Activated CD4-positive, CD25-positive, alpha-beta regulatory T cell treated with anti-CD3 and anti-CD28 coated beads, Interleukin-2, amount 50 U/mL, for 16 hours (primary cell): ENCODE measurements around the gene SPATA12.

ENCODE experiments used
- DNase-seq: peaks from one replicate; pipeline ENCODE4 v3.0.0-alpha.2; 2020; ENCODE audit warnings: low read depth, low spot score

Gene SPATA12

DNA sequence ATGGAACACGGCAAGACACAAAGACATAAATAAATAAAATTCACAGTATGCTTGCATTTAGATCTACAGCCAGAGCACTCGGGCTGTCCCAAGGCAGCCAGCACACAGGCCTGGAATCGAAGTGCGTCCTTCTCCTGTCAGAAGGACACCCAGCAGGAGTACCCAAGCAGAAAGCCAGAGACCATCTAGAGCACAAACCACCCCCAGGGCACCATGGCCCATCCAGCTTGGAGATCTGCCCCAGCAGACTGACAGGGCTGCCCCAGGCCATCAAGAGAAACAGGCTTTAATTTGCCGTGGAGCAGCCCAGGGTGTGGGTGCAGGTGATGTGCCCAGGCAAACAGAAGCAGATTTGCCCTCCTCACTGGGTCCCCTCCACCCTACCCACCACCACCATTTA lies 7.8 kb upstream of the SPATA12 start:
- no peak for DNase-seq

DNA sequence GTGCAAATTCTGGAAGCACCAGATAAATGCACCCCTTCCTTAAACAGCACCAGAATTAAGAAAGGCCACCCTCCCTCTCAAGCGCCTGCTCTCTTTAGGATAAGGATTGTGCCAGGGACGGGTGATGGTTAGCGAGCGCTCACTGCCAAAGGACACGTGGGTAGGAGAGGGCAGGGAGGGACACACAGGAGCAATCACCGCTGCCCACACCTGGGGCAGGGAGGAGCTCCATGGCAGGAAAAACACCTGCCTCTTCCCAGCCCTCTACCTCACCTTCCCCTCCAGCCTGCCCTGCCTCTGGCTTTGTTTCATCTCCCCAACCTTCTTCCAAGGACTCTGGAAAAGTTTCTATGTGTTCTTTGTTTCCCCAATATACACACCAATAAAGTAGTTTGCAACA lies 7.3 kb upstream of the SPATA12 start:
- no peak for DNase-seq

DNA sequence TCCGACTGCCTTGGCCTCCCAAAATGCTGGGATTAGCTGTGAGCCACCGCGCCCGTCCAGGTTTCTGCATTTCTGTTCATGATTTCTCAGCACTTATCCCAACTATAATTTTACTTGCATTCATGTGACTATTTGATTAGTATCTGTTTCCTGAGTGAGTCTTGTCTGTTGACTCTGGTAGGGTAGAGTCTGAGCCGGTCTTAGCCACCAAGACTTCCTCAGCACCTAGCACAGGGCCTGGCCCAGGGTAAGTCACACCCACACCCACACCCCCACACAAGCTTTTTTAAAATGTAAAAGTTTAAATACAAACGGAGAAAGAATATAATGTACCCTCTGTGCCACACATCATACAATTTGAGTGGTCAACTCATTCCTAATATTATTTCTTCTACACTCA lies 3.1 kb upstream of the SPATA12 start:
- DNase-seq = no peak

DNA sequence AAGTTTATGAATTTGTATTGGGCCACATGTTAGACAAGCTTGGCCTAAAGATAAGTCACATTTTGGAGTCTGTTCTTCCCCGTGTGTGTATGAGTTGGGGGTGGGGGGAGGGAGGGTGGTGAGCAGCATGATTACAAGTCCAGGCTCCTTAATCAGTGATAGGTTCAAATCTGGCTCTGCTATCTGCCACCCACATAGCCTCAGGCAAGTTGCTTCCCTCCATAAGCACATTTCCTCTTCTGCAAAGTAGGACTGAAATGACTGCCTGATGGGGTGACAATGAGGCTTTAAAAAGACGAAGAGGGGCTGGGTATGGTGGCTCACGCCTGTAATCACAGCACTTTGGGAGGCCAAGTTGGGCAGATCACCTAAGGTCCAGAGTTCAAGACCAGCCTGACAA lies 1.1 kb upstream of the SPATA12 start:
- no peak for DNase-seq

DNA sequence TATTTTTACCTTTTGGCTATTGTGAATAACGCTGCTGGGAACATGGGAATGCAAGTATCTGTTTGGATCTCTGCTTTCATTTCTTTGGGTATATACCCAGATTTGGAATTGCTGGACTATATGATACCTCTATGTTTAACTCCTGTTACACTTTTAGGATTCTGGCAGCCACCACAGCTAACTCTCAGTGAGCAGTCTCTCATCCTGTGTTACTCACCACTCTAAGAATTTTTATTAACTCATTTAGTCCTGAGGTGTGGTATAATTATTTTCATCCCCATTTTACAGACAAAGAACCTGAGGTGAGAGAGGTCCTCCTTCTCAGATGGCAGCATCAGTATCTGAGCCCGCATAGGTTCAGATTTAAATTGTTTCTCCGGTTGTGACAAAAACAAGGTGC lies 1.1 kb downstream of the SPATA12 start:
- no peak for DNase-seq

DNA sequence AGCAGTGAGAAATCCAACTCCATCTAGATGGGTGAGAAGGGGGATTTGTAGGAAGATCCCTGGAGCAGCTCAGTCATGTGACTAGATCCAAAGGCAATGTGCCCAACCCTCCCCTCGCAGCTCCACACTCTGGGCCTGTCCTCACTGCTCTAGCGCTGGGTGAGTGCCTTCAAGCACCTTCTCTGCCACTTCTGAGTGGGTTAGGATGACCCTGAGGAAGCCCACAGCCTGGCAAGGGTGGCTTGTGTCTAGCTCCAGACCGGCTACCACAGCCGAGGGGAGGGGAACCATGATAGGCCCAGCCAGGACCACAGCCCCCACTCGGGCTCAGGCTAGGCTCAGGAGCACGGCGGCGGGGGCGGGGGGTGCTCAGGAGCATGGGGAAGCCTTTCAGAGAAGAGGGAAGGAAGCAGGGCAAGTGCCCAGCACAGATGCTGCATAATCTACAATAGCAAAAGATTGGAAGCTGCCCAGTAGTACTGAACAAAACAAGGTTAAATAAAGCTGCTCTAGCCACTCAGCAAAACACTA lies 1.7 kb downstream of the SPATA12 start:
- no peak for DNase-seq

DNA sequence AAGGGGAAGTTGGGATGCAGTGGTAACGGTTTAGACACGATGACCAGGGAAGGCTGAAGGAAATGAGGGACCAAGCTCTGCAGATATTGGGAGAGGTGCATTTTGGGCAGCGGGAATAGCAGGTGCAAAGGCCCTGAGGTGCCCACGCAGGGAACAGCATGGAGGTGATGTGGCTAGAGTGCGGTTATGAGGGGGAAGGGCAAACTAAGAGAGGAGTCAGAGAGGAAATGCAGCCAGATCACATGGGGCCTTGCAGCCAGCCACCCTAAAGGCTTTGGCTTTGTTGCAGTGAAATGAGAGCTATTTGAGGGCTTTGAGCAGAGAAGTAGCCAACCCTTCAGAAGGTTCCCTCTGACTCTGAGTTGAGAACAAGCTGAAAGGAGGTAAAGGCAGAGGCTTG lies 2.6 kb downstream of the SPATA12 start:
- DNase-seq = no peak

DNA sequence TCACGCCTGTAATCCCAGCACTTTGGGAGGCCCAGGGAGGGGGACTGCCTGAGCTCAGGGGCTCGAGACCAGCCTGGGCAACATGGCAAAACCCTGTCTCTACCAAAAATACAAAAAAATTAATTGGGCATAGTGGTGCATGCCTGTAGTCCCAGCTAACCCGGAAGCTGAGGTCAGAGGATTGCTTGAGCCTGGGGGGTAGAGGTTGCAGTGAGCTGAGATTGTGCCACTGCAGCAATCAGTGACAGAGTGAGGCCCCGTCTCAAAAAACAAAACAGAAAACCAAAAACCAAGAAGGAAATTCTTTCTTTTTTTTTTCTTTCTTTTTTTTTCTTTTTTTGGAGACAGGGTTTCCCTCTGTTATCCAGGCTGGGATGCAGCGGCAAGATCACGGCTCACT lies 3.5 kb downstream of the SPATA12 start:
- DNase-seq = no peak

DNA sequence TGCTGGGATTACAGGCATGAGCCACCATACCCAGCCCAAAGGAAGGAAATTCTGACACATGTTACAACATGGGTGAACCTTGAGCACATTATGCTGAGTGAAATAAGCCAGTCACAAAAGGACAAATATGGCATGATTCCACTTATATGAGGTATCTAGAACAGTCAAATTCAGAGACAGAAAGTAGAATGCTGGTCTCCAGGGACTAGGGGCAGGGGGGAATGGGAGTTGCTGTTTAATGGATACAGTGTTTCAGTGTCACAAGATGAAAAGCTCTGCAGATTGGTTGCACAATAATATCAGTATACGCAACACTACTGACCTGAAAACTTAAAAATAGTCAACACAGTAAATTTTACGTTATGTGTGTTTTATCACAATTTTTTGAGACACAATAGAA lies 4.1 kb downstream of the SPATA12 start:
- DNase-seq = no peak

DNA sequence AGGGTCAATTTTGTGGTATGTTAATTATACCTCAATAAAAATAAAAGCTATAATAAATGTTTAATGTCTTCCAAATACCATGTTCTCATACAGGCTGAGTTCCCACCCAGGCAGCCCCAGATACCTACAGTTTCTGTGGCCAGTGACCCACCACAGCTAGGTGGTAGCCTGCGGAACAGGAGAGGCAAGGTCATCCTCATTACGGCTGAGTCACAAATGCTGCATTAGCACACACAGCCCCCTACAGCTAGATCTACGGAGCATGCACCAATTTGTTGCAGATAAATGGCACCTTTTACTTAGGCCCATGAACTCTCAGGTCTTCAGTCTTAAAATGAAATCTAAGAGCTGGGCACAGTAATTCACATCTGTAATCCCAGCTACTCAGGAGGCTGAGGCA lies 5.1 kb downstream of the SPATA12 start:
- DNase-seq = no peak

DNA sequence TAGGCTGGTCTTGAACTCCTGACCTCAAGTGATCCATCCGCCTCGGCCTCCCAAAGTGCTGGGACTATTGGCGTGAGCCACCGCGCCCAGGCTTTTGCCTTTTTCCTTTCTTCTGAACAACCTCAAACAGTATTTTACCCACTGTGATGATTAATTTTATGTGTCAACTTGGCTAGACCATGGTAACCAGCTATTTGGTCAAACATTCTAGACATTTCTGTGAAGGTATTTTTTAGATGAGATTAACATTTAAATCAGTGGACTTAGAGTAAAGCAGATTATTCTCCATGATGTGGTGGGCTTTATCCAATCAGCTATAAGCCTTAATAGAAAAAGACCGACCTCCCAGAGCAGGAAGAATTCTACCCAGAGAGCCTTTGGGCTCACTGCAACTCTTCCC lies 6.0 kb downstream of the SPATA12 start:
- no peak for DNase-seq

DNA sequence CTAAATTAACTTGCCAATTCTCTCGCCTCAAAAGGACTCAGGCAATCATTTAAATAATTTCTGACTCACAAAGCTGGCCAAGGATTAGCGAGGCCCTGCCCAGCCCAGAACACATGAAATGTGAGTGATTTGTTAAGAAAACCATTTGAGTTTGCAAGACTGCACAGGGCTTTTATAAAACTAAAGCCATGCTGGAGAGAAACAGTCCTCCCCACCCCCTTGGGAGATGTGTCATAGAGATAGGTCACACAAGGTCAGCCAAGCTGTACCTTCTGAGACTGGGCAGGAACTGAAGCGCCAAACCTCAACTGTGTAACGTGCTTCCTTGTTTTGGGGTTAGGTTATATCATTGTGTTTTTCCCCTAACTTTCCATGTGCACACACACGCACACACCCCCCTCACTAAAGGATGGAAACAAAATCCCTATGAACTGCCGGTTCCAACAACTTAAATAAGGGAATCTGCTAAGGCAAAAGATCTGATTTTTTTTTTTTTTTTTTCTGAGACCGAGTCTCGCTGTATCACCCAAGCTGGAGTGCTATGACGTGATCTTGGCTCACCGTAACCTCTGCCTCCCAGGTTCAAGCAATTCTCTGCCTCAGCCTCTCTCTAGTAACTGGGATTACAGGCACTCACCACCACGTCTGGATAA lies 8.1 kb downstream of the SPATA12 start:
- no peak for DNase-seq

DNA sequence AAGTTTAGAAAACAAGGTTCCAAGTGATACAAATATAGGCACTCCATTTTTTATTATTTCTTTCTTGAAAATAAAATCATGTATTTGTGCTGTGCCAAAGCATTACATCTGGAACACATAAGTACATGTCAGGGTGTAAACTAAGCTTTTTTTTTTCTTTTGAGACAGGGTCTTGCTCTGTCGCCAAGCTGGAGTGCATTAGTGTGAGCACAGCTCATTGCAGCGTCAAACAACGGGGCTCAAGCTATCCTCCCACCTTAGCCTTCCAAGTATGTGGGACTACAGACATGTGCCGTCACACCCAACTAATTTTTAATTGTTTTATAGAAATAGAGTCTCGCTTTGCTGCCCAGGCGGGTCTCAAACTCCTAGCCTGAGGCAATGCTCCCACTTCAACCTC lies 9.0 kb downstream of the SPATA12 start:
- no peak for DNase-seq

DNA sequence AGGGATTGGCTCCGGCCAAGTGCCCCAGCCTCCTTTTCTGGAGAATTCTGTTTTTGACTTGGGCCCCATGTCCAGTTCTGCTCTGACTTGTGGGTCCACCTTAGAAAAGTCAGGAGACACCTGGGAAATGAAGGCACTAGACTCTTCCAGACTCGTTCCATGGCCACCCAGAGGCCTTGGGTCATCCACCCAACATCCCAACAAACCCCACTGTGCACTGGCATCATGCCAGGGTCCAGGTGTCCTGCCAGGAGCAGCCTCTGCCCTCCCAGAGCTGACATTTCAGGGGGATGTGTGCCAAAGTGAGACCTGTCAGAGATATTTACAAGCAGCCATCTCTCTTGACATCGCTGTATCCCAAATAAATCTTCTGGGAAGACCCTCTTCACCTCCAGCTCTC lies 13.2 kb downstream of the SPATA12 start:
- no peak for DNase-seq

DNA sequence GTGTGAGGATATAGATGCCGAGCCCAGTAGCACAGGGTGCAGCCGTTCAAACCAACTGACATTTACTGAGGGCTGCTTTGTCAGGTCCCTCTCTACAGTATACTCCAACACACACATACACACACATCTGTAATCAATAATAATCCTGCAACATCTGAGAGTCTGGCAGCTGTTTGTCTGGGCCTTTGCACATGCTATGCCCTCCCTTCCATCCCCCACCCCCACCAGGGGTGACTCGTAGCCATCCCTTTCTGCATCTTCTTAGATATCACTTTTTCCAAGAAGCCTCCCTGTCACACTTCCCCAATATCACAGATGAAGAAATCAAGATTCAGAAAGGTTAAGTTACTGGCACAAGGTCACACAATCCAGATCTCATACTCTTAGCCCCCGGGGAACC lies 13.7 kb downstream of the SPATA12 start:
- DNase-seq = no peak

DNA sequence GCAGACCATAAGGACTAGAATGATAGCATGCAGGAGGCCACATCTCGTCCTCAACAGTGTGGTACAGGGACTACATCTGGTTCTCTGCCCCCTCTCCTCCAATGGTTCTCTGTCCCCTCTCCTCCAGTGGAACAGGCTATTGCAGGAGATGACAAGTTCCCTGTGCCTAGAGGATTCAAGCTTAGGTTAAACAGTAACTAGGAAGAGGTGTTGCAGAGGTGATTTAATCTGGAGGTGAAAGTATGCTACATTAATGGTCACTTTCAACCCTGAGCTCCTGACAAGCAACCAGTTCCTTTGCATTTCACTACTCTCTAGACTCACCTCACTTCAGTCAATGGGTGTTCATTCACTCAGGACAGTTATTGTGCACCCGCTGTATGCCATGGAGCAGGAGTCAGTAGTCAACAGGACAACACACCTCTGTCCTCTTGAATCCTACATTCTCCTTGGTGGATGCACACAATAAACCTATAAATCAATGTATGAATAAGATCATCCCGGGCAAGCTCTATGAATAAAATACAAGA lies 16.0 kb downstream of the SPATA12 start:
- no peak for DNase-seq

DNA sequence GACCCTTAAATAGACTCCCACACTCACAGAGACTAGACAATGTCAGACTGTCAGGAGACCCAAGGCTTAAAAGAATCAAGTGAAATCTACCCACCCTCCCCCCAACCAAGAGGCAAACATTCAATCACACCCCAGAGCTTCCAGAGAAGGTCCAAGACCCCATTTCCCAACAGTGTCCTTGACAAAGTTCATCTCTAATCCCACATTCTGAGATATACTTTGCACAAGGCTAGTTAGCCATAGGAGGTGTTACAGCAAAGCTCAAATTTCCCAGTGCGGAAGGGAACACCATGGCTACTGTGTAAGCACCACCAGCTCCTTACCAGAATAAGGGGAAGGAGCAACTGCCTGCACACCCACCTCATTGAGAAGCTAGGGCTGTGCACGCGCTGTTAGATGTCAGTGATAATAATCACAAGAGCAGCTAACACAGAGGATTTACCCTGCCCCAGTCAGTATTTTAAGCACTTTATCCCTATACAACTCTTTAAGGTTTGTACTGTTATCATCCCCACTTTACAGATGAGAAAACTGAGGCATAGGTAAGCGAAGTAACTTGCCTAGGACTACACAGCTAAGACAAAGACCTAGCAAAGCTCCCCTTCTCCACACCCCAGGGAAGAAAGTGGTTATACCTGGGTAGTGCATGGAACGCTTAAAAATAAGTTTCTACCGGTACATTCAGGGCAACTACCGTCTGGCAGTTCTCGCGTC lies 17.3 kb downstream of the SPATA12 start:
- no peak for DNase-seq

DNA sequence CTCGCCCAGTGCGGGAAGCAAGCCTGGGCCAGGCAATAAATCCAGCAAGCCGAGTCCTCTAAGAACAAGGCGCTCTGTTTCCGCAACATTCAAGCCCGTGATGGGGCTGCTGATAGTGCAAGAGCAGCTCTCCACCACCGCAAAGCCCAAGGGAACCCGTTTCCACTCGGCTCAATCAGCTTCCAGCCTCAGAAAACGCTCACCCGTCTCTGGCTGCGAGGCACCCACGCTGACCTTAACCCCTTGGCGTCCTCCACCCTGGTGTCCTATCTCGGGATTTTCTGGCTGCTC lies 17.8 kb downstream of the SPATA12 start:
- no peak for DNase-seq

DNA sequence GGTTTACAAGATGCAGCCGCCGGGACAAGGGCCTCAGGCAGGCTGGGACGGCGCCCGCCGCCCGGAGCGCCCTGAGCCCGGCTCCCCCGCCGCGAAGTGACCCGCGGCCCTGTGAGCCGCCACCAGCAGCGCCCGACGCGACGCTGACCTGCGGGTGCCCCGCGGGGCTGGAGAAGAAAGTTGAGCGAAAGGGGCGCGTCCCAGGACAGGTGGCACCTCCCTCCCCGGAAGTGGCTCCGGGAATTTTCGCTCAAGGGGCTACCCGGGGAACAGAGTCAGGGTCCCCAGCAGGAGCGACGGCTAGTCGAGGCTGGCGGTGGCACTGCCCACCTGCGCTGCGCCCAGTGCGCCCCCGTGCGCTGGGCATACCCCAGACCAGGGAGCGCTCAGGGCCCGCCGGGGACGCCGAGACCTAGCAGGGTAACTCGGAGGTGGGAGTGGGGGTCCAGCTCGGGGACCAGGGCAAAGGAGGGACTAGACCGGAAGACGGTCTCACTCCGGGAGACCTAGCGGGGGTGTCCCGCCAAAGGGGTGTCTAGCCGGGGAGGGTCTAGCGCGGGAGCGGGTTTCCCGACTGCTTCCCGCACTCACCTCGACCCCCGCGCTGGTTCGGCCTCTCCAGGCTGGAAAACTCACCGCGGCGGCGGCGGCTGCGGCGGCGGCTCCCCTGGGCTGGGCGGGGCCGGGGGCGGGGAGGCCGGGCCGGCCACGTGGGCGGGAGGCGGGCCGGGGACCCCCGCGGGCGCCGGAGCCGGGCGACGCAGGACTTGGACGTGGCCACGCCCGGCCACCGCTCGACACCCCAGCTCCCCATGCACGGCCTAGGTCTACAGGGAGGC lies 18.4 kb downstream of the SPATA12 start:
- no peak for DNase-seq

DNA sequence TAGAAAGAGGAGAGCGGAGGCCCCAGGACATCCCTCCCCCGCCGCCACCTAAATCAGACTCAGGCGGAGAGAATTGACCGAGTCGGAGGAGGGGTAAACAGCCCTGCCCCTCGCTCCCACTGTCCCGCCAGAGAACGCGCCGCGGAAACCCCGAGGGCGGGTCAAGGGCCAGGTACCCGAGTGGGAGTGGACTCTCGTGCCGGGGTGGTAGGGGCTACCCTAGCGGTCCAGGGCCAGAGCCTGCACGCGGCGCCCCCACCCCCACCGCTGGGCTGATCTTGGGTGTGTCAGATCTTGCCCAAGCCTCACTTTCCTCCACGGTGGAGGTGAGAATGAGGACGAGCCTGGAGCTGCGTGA lies 19.0 kb downstream of the SPATA12 start:
- no peak for DNase-seq

DNA sequence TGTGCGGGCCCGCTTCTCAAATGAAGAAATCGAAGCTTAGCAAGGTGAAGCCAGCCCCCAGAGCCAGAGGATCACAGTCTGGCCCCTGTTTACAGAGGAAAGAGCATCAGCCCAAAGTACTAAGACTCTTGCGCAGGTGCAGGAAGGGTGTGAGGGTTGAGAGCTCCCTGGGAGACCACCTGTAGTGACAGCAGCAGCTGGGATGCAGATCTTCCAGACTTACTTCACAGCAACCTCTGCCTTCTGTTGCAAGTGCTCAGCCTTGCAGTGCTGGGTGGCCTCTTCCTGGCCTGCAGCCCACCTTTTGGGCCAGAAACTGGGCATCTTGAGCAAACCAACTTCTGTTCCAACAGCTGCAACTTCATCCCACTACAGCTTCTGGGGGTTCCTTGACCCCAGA lies 19.7 kb downstream of the SPATA12 start:
- DNase-seq = no peak

DNA sequence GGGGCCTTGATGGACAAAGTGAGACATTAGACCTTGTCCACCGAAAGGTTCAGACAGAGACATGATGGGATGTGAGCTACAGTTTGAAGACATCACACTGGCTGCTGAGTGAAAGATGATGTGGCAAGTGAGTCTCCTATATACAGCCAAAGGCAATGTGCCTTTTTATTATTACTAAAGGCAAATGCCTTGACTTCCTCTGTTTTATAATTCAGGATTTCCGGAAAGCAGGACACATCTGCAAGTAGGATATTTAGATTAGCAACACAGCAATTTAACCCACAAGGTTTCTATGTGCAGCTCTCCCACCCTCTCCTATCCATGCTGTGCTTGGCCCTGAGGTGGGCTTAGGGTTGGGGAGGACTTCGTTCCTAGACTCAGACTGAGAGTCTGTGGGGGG lies 20.7 kb downstream of the SPATA12 start:
- no peak for DNase-seq

DNA sequence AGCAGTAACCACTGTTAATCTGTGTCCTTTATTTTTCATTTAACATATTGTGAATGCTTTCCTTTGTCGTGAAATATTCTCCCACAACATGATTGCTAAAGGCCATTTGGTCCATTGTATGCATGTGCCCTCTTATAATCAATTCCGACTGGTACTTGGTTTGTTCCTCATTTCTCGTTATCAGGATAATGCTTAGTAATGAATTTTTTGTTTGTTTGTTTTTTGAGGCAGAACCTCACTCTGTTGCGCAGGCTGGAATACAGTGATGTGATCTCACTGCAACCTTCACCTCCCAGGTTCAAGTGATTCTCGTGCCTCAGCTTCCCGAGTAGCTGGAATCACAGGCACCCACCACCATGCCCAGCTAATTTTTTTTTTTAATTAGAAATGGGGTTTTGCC lies 22.0 kb downstream of the SPATA12 start:
- no peak for DNase-seq
